Glutamatergic neuron (in vitro differentiated cells): ENCODE results near the gene KCNH1. TPM values are rescaled to one million over a fixed set of nuclear protein-coding genes. Genes with fewer than 3 reads are reported as not detected.
A peak's percentile ranks its signal among the peaks of the same experiment; 100 is the strongest.

ENCODE experiments used
- DNase-seq: peaks from one replicate; pipeline ENCODE4 v3.0.0; 2022
- H3K27ac Mint-ChIP-seq: one replicate; pipeline ENCODE4 v1.8.0; 2020; ENCODE audit warnings: mild to moderate bottlenecking, mixed read lengths, inconsistent platforms; ENCODE audit not compliant: unreplicated experiment
- H3K27me3 Mint-ChIP-seq: one replicate; pipeline ENCODE4 v1.8.0; 2020; ENCODE audit warnings: mild to moderate bottlenecking, moderate library complexity, mixed read lengths, inconsistent platforms; ENCODE audit not compliant: unreplicated experiment
- H3K36me3 Mint-ChIP-seq: one replicate; pipeline ENCODE4 v1.8.0; 2020; ENCODE audit warnings: mild to moderate bottlenecking, mixed read lengths, inconsistent platforms; ENCODE audit not compliant: unreplicated experiment
- H3K4me1 Mint-ChIP-seq: one replicate; pipeline ENCODE4 v1.8.0; 2020; ENCODE audit warnings: mild to moderate bottlenecking, low read depth, mixed read lengths, inconsistent platforms; ENCODE audit not compliant: unreplicated experiment
- H3K4me3 Mint-ChIP-seq: one replicate; pipeline ENCODE4 v1.8.0; 2020; ENCODE audit warnings: mild to moderate bottlenecking, mixed read lengths, inconsistent platforms; ENCODE audit not compliant: unreplicated experiment
- H3K9me3 Mint-ChIP-seq: one replicate; pipeline ENCODE4 v1.8.0; 2020; ENCODE audit warnings: mild to moderate bottlenecking, moderate library complexity, mixed read lengths, inconsistent platforms; ENCODE audit not compliant: unreplicated experiment
- total RNA-seq: library from RNA; stranded (reverse); fragmentation: NEBNext Ultra II Directional; extraction: Animal tissue kit (Norgen Biotek cat#: 25700); gene quantifications from one replicate; pipeline ENCODE4 v1.2.1, GENCODE V29; 2021; ENCODE audit not compliant: unreplicated experiment
- TF ChIP-seq, protein P1 (sequence below): fragments of 200-600 bp; sonication (generic); IDR thresholded peaks from one replicate; pipeline ENCODE4 v1.5.0; 2021; ENCODE audit not compliant: partially characterized antibody, unreplicated experiment

KCNH1 gene
- total RNA-seq, 1 donor from 2014 or later, result 7.8 TPM

- no peaks in the 10 kb centered on the region for H3K9me3 Mint-ChIP-seq
- H3K27ac Mint-ChIP-seq, result no peak overlapping the region
- peaks cover 1% of the 10 kb centered on the region for H3K27me3 Mint-ChIP-seq
- no peak overlapping the region for H3K4me3 Mint-ChIP-seq
- H3K4me1 Mint-ChIP-seq, result peaks cover 30% of the 10 kb centered on the region
- TF ChIP-seq, protein P1, sequence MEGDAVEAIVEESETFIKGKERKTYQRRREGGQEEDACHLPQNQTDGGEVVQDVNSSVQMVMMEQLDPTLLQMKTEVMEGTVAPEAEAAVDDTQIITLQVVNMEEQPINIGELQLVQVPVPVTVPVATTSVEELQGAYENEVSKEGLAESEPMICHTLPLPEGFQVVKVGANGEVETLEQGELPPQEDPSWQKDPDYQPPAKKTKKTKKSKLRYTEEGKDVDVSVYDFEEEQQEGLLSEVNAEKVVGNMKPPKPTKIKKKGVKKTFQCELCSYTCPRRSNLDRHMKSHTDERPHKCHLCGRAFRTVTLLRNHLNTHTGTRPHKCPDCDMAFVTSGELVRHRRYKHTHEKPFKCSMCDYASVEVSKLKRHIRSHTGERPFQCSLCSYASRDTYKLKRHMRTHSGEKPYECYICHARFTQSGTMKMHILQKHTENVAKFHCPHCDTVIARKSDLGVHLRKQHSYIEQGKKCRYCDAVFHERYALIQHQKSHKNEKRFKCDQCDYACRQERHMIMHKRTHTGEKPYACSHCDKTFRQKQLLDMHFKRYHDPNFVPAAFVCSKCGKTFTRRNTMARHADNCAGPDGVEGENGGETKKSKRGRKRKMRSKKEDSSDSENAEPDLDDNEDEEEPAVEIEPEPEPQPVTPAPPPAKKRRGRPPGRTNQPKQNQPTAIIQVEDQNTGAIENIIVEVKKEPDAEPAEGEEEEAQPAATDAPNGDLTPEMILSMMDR, result no peak
- no peaks in the 10 kb centered on the region for H3K36me3 Mint-ChIP-seq
- no peak for DNase-seq
These were observed 215.1 kb downstream of the KCNH1 start for GRCh38 chr1:210918893-210919292.

DNA sequence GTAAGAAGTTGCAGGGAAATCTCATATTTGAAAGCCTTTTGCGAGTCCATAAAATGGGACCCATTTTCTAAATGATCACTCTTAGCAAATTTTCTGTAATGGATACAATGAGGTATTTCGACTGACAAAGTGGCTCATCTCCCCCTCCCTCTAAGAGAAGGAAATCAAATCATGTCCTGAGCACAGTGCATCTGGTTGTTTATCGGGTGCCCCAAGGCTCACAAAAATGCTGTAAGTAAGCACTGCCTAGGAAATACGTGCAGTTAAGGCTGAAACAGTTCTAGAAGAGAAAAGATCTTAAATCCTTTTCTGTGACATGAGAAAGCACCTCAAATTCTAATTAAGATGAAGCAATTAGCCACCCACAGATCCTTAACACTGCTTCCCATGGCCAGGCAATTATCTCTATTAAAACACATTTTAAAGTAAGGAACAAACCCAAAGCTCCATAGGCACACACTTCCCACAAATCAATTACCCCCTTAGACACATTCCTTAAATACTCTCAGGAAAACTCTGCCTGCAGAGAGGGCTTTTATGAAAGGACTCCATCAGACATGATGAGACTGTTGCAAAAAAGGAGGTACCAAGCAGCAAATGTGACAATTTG is 216.3 kb downstream of the KCNH1 start:
- Mint-ChIP-seq H3K36me3 (no peaks in the 10 kb centered on the region), H3K9me3 (no peaks in the 10 kb centered on the region), H3K4me1 (peaks cover 30% of the 10 kb centered on the region), H3K27ac (no peak overlapping the region), H3K27me3 (no peaks in the 10 kb centered on the region), H3K4me3 (no peak overlapping the region)
- TF ChIP-seq, protein P1, result no peak
- DNase-seq, result no peak

DNA sequence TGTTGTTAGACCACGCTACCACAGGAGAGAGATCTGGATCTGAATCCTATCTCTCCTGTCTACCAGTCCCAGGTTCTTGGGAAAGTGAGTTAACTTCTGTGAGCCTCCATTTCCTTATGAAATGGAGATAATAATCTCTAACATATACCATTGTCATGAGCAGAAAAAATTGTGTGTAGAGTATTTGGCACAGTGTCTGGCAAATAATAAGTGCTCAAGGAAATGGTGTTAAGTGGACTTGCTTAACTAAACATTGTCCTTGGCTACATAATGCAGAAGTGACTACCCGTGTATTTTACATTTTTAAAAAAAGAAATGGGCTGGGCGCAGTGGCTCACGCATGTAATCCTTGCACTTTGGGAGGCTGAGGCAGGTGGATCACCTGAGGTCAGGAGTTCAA is 217.4 kb downstream of the KCNH1 start:
- Mint-ChIP-seq H3K27me3 (no peaks in the 10 kb centered on the region), H3K4me3 (no peak overlapping the region), H3K27ac (no peak overlapping the region), H3K36me3 (no peaks in the 10 kb centered on the region), H3K4me1 (peaks cover 30% of the 10 kb centered on the region), H3K9me3 (no peaks in the 10 kb centered on the region)
- no peak for DNase-seq
- TF ChIP-seq, protein P1, result no peak

- Mint-ChIP-seq H3K36me3 (no peaks in the 10 kb centered on the region), H3K27me3 (no peaks in the 10 kb centered on the region), H3K27ac (no peak overlapping the region), H3K9me3 (no peaks in the 10 kb centered on the region), H3K4me3 (peak overlapping the region; percentile 36), H3K4me1 (peaks cover 30% of the 10 kb centered on the region)
- TF ChIP-seq, protein P1, result no peak
- no peak for DNase-seq
These were observed 217.9 kb downstream of the KCNH1 start for GRCh38 chr1:210915890-210916507.

- Mint-ChIP-seq H3K4me1 (peaks cover 28% of the 10 kb centered on the region), H3K36me3 (no peaks in the 10 kb centered on the region), H3K4me3 (no peak overlapping the region), H3K27ac (no peak overlapping the region), H3K9me3 (no peaks in the 10 kb centered on the region), H3K27me3 (no peaks in the 10 kb centered on the region)
- TF ChIP-seq, protein P1, result no peak
- no peak for DNase-seq
These were observed 221.2 kb downstream of the KCNH1 start for GRCh38 chr1:210912752-210913151.
